NCI-H1694 (cell line): ENCODE measurements around the gene MMP25.
"Not testable (repeated sequence)": the region's sequence is repeated elsewhere in the genome, so short reads cannot be mapped to it uniquely, and the experiment has no call there.

Experiments
- DNase-seq: peaks from one replicate; lab custom pipeline; 2025; lab: John Stamatoyannopoulos, UW

The MMP25 gene

DNA sequence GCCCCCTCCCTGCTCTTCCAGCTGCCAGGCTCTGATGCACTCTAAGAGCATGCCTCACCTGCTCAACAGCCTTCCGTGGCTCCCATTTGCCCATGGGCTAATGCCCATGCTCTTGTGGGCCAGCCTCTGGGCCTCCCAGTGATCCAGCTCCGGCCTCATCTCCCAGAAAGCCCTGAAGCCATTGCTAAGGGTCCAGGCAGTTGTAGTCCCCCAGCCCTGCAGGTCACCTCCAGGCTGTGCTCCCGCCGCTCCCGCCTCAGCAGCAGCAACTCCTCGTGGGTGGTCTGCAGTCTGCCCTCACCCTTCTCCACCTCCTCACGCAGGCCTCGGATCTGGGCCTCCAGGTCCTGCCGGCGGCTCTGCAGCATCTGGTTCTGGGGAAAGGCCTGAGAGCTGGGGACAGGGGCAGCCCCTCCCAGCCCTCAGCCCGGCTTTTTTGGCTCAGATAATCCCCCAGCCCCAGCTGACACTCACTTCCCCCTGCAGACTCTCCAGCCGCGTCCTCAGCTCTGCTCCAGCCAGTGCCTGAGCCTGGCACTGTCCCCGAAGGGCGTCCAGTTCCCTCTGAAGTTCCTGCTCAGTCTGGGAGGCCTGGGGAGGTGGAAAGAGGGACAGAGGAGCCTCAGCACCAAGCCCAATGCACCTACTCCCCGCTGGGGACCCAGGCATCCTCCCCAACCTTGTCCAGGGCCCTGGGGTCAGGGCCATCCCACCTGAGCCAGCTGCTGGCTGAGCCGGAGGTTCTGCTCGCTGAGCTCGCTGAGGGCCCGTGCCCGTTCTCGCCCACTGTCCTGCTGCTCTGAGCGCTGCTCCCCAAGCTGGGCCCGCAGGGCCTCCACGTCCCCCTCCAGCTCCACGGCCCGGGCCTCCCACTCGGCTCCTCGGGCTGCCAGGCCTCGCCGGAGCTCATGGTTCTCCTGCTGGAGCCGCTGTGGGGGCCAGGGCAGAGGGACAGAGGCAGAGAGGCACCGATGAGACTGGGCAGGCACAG is 15.8 kb upstream of the MMP25 start:
- DNase-seq = no peak

DNA sequence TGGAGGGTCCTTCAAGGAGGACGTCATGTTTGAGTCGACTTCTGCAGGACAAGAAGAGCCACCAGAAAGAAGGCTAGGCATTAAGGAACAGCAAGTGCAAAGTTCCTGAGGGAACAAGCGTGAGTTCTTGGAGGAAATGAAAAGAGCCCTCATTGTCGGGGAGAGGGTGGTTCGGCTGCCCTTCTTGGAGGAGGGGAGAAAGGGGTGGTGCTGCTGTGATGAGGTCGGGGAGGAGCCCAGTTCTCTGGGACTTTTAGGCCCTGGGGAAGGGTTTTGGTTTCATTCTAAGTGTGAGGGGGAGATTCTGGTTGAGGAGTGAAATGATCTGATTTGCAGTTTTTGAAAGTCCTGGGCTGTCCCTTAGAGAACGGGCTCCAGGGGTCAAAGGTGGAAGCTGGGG is 13.7 kb upstream of the MMP25 start:
- no peak for DNase-seq

DNA sequence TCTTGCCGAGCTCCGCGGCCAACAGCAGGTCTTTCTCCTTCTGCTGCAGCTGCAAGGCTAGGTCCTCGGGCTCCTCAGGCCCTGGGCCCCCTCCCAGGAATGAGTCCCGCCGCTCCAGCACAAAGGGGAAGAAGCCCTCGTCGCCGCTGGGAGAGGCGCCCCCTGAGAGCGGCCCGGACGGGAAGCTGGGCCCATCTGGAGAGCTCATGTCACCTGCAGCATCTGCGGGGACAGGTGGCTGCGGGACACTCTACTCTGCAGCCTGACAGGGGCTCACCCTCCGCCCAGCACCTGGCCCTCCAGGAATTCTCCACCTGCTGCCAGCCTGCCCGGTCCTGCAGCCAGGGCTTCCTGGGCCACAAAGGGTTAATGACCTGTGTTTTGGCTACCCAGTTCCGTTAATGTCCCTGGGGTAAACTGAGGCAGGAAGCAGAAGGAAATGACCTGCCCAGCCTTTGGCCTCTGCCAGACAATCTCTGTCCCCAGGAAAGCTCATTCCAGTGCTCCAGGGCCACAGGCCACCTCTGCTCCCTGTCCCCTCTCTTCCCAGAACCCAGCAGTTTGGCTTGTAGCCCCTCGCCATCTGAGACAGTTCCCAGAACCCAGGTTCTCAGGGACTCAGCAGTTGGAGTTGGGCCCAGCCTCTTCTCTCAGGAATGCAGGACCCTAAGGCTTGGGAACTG is 10.9 kb upstream of the MMP25 start:
- no peak for DNase-seq

DNA sequence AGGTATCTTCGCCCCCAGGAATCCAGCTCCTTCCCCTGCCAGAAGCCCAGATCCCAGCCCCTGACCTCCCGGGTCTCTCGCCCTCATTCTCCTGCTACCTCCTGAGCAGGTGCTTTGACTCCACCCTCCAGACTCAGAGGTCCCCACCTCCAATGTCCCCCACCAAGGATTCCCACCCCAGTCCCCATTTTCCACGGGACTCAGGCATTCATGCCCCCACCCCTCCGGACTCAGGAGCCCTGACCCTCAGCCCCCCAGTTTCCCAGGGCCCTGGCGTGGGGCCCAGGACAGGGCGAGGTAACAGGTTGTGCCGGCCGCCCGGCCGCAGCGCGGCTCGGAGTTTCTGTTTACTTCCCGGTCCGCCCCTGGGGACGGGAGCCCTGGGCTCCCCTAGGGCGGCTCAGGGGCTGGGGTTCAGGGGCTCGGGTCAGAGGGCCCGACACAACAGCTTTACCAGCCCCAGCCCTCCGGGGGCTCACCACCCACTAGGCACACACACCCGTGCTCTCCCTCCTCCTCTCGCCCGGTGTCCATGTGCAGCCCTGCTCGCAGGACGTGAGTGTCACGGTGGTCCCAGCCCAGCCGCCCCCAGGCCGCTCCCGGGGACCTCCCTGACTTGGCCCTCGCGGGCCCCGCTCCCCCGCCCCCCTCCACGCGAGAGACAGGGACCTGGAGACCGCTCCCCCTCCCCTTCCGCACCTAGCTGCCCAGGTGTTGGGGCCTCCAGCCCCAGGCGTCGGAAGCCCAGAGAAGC is 10.2 kb upstream of the MMP25 start:
- no peak for DNase-seq

DNA sequence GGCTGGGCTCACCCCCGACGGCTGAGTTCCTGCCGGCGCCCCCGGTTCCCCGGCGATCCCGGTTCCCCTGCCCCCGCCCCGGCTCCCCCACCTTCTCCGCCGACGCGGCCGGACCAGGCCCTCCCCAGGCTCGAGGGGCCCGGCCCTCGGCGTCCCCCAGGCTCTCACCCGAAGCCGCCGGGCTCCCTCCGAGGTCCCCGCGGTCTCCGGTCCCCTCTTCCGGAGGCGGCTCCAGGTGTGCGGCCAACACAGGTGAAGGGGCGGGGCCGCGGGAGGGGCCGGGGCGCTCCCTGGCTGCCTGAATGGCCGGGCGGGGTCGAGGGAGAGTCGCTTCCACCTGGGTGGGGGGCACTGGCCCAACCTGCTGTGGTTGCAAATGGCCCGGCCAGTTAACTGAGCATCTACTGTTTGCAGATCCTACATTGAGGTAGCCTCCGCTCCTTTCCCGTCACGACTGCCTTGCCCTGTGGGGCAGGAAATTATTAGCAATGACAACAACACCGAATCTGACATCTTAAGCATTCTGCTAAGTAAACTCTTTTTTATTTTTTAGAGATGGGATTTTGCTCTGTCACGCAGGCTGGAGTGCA is 9.5 kb upstream of the MMP25 start, which contains the start of gene BICDL2:
TSS of gene BICDL2 (minus strand) at position 219 of the 590 bp plus-strand sequence. CDS start 1,448 bp downstream, outside the sequence.
- DNase-seq = no peak

DNA sequence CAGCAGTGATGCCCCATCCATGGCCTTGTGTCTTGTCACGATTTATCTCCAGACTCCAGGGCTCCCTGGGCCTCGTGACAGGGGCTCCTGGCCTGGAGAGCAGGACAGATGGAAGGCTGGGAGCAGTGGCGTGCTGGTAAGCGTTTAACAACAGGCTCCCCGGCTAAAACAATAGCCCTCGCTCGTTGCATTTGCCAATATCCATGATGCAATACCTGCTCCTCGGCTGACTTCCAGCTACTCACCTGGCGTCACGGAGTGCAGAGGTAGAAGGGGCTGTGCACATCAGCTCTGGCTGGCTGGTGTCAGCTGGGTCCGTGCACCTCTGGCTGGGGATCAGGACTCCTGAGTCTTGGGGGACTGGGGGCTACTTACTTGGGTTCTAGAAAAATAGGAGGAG is 8.1 kb upstream of the MMP25 start:
- no peak for DNase-seq

DNA sequence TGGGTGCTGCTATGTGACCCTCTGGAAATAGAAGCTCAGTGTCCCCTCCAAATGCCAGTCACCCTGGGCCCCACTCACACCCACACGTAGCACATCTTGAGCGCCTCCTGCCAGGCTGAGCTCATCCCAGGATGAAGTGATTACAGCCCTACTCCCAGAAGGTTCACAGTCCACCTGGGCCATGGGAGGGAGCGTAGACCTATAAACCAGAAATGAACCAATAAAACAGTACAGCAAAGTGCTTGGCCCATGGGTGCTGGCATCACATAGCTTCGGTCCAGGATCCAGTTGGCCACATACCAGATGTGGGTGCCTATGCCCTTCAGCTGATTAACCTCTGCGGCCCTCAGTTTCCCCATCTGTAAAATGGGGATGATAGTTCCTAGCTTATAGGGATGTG is 7.5 kb upstream of the MMP25 start:
- no peak for DNase-seq

DNA sequence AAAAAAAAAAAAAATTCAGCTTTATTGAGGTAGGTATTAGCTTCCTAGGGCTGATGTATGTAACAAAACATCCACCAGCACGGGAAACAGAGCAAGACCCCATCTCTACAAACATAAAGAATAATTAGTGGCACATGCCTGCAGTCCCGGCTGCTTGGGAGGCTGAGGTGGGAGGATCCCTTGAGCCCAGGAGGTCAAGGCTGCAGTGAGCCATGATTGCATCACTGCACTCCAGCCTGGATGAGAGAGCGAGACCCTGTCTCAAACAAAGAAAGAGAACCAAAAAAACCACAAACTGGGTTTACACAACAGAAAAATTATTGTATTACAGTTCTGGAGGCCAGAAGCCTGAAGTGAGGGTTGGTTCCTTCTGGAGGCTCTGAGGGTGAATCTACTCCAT is 4.0 kb upstream of the MMP25 start:
- DNase-seq = no peak

DNA sequence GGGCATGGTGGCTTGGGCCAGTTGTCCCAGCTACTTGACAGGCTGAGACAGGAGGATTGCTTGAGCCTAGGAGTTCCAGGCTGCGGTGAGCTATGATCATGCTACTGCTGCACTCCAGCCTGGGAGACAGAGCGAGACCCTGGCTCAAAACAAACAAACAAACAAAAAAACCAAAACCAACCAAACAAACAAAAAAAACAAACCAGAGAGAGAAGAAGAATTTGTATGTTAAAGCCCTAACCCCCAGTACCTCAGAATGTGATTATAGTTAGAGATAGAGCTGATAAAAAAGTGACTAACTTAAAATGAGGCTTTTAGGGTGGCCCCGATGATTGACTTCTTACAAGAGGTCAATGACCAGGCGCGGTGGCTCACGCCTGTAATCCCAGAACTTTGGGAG is 1.7 kb upstream of the MMP25 start:
- DNase-seq = no peak

DNA sequence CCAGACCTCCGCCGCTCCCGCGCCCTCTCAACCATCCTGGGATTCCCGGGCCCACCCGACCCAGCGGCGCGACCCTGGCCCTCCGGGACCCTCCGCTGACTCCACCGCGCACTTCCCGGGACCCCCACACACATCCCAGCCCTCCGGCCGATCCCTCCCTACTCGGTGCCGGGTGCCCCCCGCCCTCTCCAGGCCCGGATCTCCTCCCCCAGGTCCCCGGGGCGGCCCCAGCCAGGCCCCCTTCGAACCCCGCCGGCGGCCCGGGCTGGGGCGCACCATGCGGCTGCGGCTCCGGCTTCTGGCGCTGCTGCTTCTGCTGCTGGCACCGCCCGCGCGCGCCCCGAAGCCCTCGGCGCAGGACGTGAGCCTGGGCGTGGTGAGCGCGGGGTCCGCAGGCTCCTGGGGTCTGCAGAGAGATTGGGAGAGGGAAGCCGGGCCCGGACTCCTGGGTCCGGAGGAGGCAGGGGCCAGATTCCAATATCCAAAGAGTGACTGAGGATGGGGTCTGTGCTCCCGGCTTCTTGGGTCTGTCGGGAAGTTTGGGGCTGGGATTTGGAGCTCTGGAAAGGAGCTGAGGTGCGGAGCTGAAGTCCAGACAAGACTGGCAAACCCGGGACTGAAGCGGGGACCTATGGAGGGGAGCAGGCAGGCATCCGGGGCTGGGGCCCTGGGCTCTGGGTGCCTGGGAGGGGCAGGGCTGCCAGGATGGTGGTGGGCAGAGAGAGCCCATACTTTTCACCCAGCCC is 453 bp downstream of the MMP25 start:
- DNase-seq = no peak

DNA sequence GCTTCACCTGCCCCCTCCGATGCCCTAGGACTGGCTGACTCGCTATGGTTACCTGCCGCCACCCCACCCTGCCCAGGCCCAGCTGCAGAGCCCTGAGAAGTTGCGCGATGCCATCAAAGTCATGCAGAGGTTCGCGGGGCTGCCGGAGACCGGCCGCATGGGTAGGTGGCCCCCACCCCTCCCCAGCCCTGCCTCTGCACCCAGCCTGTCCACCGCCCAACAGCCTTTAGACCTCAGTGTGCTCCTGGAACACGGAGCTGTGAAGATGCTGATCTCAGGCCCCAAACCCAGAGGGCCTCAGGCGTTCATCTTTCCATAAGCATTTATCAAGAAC is 993 bp downstream of the MMP25 start:
- DNase-seq = no peak

DNA sequence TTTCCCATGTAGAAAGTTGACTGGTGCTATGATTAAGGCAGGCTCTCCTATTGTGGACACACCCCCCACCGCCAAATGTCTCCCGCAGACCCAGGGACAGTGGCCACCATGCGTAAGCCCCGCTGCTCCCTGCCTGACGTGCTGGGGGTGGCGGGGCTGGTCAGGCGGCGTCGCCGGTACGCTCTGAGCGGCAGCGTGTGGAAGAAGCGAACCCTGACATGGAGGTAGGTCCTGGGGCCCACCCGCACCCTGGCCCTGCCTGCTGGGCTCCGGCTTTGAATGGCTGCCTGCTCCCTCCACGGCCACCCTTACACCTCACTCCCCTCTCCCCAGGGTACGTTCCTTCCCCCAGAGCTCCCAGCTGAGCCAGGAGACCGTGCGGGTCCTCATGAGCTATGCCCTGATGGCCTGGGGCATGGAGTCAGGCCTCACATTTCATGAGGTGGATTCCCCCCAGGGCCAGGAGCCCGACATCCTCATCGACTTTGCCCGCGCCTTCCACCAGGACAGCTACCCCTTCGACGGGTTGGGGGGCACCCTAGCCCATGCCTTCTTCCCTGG is 3.6 kb downstream of the MMP25 start:
- no peak for DNase-seq

DNA sequence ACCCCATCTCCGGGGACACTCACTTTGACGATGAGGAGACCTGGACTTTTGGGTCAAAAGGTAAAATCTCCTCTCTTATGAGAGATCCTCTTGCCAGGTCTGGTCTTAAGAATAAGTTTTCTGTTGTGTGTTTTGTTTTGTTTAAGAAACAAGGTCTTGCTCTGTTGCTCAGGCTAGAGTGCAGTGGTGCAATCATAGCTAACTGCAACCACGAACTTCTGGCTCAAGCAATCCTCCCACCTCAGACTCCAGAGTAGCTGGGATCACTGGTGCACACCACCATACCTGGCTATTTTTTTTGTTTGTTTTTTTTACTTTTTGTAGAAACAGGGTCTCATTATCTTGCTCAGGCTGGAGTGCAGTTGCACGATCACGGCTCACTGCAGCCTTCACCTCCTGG is 4.1 kb downstream of the MMP25 start:
- no peak for DNase-seq

DNA sequence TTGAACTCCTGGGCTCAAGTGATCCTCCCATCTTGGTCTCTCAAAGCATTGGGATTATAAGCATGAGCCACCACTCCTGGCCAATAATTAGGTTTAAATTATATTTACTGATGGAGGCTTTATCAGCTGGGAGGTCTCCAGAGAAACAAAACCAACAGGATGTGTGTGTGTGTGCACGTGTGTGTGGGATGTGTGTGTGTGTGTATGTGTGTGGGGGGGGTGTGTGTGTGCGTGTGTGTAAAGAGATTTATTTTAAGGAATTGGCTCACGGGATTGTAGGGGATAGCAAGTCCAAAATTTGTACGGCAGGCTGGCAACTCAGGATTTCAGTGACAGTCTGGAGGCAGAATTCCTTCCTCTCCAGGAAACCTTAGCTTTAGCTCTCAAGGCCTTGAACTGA is 4.6 kb downstream of the MMP25 start:
- no peak for DNase-seq

DNA sequence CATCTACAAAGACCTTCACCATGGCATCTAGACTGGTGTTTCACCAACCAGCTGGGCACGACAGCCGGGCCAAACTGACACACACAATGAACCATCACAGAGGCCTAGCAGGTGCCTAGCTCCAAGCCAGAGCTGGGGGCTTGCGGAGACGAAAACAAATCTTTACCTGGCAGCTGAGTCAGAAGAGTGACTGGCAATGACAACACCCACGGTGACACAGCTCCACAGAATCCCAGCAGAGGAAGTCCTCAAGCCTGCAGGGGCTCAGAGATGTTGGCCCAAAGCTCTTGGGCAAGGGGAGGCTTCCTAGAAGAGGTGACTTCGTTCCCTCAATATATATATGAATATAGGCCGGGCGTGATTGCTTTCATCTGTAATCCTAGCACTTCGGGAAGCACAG is 5.1 kb downstream of the MMP25 start:
- DNase-seq = no peak

DNA sequence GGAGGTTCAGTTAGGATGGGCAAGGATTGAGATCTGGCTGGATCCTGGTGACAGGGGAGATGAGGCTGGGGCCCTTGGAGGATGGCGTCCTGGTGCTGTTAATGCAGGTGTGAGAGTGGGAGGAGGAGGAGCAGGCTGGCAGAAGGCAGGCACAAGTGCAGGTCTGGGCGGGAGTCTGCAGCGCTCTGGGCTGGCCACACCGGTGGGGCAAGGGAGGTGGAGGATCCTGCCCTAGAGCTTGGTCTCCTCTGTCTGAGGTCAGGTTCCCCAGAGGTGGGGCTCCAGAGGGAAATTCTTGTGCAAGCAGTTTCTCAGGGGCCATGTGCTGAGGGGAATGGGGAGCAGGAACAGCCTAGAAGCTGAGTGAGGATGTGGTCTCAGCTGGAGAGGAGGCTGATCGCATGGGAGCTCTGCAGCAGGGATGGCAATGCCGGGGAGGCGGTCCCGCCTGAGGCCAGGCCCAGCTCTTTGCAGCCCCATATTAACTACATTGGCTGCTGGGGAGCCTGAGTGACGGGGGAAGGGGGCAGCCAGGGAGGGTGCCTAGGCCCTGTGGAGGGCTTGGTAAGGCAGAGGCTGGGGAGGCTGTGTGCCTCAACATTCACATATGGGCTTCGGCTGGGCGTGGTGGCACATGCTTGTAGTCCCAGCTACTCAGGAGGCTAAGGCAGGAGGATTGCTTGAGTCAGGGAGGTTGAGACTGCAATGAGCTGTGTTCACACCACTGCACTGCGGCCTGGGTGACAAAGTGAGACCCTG is 6.4 kb downstream of the MMP25 start:
- DNase-seq = not testable (repeated sequence)

DNA sequence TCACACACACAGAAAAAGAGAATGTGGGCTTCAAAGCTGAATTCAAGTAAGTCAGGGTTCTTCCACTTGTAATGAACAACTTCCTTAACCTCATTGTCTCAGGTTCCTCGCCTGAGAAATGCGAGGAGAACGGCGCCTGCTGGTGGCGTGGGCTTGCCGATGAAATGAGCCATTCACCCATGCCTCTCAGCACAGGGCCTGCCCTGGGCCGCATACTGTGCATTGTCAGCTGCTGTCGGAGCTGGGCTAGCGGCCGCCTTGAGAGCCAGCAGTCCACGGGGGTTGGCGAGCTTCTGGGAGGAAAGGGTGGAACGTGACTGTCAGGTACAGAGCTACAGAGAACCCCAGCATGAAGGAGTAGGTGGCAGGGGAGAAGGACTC is 7.0 kb downstream of the MMP25 start:
- DNase-seq = not testable (repeated sequence)

DNA sequence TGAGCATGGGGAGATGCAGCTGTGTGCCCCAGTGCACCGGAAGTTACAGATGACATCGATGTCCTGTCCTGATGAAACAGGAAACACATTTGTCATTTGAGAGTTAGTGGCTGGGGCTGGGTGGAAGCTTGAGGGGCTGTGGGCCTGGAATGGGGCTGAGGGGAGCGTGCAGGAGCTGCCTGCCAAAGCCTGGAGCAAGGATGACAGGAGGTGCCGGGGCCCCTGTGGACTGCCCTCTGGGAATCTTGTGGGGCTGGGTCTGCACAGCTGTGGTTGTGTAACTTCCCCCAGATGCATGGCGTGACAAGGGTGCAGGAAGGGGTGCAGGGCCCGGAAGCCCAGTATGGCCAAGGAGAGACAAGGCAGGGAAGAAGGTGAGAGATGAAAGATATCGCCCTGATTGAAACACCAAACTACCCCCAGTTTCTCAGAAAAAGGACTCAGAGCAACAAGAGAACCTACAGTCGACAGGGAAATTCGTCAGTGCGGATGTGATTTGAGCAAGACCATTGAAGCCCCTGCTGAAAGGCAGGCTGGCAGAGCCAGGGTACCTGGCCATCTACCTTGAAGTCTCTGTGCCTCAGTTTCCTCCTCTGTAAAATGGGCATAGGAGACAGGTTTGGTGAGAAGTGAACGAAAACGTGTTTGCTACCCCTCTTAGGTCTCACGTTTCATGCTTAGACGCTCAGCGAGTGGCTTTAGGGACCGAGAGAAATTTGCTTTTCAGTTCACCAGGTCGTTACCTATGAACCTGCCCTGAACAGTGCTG is 8.8 kb downstream of the MMP25 start:
- DNase-seq = no peak

DNA sequence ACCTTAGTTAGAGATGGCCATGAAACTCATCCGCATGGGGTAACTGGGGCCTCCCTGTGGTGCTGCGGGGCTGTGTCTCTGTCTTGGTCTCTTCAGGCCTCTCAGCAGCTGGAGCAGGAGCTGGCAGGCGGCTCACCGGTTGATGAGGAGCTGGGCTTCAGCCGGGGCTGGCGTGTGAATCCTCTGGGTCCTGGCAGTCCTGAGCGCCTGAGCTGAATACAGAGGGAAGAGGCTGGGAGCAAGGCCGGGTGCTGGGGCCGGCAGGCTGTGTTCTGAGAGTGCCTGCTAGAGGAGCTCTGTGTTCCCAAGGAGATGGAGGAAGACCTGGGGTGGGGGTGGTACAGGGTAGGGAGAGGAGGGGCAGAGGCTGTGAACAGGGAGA is 9.4 kb downstream of the MMP25 start:
- not testable (repeated sequence) for DNase-seq
